ENCODE measurements around the gene SI.

Gene SI

GRCh38 chr3:165075695-165076094, 2.6 kb downstream of the SI start:
- Histone ChIP-seq H3K27me3 (replicated peaks; ENCODE audit: control insufficient read depth, insufficient read depth, low read length) (no peaks in the 10 kb centered on the region), H3K36me3 (ENCODE audit: control insufficient read depth, insufficient read depth, low read length) (no peaks in the 10 kb centered on the region), H3K4me3 (replicated peaks; ENCODE audit: low read depth, low read length) (no peak overlapping the region)
- no peak for TF ChIP-seq CTCF (IDR thresholded peaks at IDR 0.05; ENCODE audit: insufficient read depth, low read length, poor library complexity, severe bottlenecking)
- DNase-seq (ENCODE audit: extremely low read depth, insufficient read length): no peak

GRCh38 chr3:165070682-165071081, 7.6 kb downstream of the SI start:
- no peak overlapping the region for H3K4me3 ChIP-seq (replicated peaks; ENCODE audit: low read depth, low read length)
- no peaks in the 10 kb centered on the region for H3K27me3 ChIP-seq (replicated peaks; ENCODE audit: control insufficient read depth, insufficient read depth, low read length)
- no peak for DNase-seq (ENCODE audit: extremely low read depth, insufficient read length)
- H3K36me3 ChIP-seq (ENCODE audit: control insufficient read depth, insufficient read depth, low read length): no peaks in the 10 kb centered on the region
- no peak for TF ChIP-seq CTCF (IDR thresholded peaks at IDR 0.05; ENCODE audit: insufficient read depth, low read length, poor library complexity, severe bottlenecking)

GRCh38 chr3:165056510-165056909, 21.8 kb downstream of the SI start:
- DNase-seq (ENCODE audit: extremely low read depth, insufficient read length): no peak
- Histone ChIP-seq H3K4me3 (replicated peaks; ENCODE audit: low read depth, low read length) (no peak overlapping the region), H3K27me3 (replicated peaks; ENCODE audit: control insufficient read depth, insufficient read depth, low read length) (no peaks in the 10 kb centered on the region), H3K36me3 (ENCODE audit: control insufficient read depth, insufficient read depth, low read length) (no peaks in the 10 kb centered on the region)
- TF ChIP-seq CTCF (IDR thresholded peaks at IDR 0.05; ENCODE audit: insufficient read depth, low read length, poor library complexity, severe bottlenecking): no peak

GRCh38 chr3:165040186-165040585, 38.1 kb downstream of the SI start:
- no peak overlapping the region for H3K4me3 ChIP-seq (replicated peaks; ENCODE audit: low read depth, low read length)

GRCh38 chr3:165011557-165011956, 66.7 kb downstream of the SI start:
- H3K27me3 ChIP-seq (replicated peaks; ENCODE audit: control insufficient read depth, insufficient read depth, low read length): no peaks in the 10 kb centered on the region
- H3K36me3 ChIP-seq (ENCODE audit: control insufficient read depth, insufficient read depth, low read length): no peaks in the 10 kb centered on the region
- TF ChIP-seq CTCF (IDR thresholded peaks at IDR 0.05; ENCODE audit: insufficient read depth, low read length, poor library complexity, severe bottlenecking): no peak
- DNase-seq (ENCODE audit: extremely low read depth, insufficient read length): no peak
- H3K4me3 ChIP-seq (replicated peaks; ENCODE audit: low read depth, low read length): no peak overlapping the region

More at GRCh38 chr3:165040186-165040585, 38.1 kb downstream of the SI start:
- no peak for DNase-seq (ENCODE audit: extremely low read depth, insufficient read length)
- no peak for TF ChIP-seq CTCF (IDR thresholded peaks at IDR 0.05; ENCODE audit: insufficient read depth, low read length, poor library complexity, severe bottlenecking)
- Histone ChIP-seq H3K27me3 (replicated peaks; ENCODE audit: control insufficient read depth, insufficient read depth, low read length) (no peaks in the 10 kb centered on the region), H3K36me3 (ENCODE audit: control insufficient read depth, insufficient read depth, low read length) (no peaks in the 10 kb centered on the region)

GRCh38 chr3:164984947-164985346, 93.3 kb downstream of the SI start:
- H3K27me3 ChIP-seq (replicated peaks; ENCODE audit: control insufficient read depth, insufficient read depth, low read length): no peaks in the 10 kb centered on the region
- H3K36me3 ChIP-seq (ENCODE audit: control insufficient read depth, insufficient read depth, low read length): no peaks in the 10 kb centered on the region
- TF ChIP-seq CTCF (IDR thresholded peaks at IDR 0.05; ENCODE audit: insufficient read depth, low read length, poor library complexity, severe bottlenecking): no peak
- DNase-seq (ENCODE audit: extremely low read depth, insufficient read length): no peak
- H3K4me3 ChIP-seq (replicated peaks; ENCODE audit: low read depth, low read length): no peak overlapping the region

All from GM06990 (cell line).